Gastroesophageal sphincter (tissue), 3 donors: ENCODE results near the gene SLC39A11.

Experiments used
- EP300 ChIP-seq: sonication (generic); formaldehyde crosslinking; IDR thresholded peaks from one replicate; pipeline ENCODE4 v1.6.1; 2017; ENCODE audit warnings: antibody characterized with exemption, mild to moderate bottlenecking
- POLR2A ChIP-seq, 2 donors: fragments of 450-650 bp; IDR thresholded peaks; one replicate each; pipeline ENCODE4 v1.6.1; 2017; ENCODE audit warnings: antibody characterized with exemption in 2 of 2, mild to moderate bottlenecking in 2 of 2, moderate library complexity in 1 of 2
- TF ChIP-seq, protein P1 (sequence below), 4 experiments: fragments of 200-600 bp in 2 of 4; fragments of 450-650 bp in 2 of 4; sonication (generic) in 1 of 4; IDR thresholded peaks; one replicate each; pipeline ENCODE4 v1.5.1; 2017 to 2019; ENCODE audit warnings: antibody characterized with exemption in 4 of 4, mild to moderate bottlenecking in 2 of 4, moderate library complexity in 2 of 4

DNA sequence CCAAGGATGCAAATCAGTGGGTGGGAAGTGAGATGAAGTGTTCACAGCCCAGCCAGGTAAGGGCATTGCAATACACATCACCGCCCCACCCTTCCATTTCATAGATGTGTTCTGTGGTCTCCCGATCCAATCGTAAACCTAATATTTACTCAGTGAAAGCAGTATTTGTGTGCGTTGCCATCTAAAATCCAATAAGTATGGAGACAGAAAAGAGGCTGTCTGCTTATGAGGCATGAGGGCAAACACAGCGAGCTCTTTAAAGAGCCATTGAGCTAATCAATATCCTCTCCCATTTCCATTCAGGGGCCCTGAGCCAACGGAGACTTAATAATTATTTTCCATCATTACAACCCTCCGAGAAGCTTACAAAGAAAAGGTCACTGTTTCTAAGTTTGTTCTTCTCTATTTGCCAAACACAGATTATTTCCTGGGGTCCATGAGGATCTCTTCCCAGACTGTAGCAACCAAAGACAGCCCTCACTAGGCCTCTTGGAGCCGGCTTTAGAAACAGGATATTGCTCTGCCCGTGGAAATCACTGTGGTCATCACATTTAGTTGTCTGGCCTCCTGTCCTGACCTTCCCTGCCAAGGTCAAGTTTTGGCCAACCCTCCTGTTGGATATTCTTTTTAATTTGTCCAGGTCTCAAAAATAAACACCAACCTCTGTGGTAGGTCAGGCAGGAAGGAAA is 120.1 kb downstream of the SLC39A11 start:
- TF ChIP-seq POLR2A (IDR thresholded peaks at IDR 0.05) (no peak), EP300 (no peak)
- TF ChIP-seq, protein P1, sequence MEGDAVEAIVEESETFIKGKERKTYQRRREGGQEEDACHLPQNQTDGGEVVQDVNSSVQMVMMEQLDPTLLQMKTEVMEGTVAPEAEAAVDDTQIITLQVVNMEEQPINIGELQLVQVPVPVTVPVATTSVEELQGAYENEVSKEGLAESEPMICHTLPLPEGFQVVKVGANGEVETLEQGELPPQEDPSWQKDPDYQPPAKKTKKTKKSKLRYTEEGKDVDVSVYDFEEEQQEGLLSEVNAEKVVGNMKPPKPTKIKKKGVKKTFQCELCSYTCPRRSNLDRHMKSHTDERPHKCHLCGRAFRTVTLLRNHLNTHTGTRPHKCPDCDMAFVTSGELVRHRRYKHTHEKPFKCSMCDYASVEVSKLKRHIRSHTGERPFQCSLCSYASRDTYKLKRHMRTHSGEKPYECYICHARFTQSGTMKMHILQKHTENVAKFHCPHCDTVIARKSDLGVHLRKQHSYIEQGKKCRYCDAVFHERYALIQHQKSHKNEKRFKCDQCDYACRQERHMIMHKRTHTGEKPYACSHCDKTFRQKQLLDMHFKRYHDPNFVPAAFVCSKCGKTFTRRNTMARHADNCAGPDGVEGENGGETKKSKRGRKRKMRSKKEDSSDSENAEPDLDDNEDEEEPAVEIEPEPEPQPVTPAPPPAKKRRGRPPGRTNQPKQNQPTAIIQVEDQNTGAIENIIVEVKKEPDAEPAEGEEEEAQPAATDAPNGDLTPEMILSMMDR (IDR thresholded peaks at IDR 0.05) = no peak
